Measurements from ENCODE around the gene HOXB13.
A peak's percentile ranks its signal among the peaks of the same experiment; 100 is the strongest.
"Not testable (repeated sequence)": the region's sequence is repeated elsewhere in the genome, so short reads cannot be mapped to it uniquely, and the experiment has no call there.

Gene HOXB13

GRCh38 chr17:48726114-48726915, 2.2 kb downstream of the HOXB13 start:
- no peak for DNase-seq

- DNase-seq = no peak
These were observed 3.1 kb downstream of the HOXB13 start for GRCh38 chr17:48725288-48726064.

- DNase-seq = no peak
These were observed 3.6 kb downstream of the HOXB13 start for GRCh38 chr17:48725004-48725287.

GRCh38 chr17:48724251-48725003, 4.1 kb downstream of the HOXB13 start:
- peak; percentile 72 to 75 for DNase-seq

GRCh38 chr17:48723423-48724250, 4.9 kb downstream of the HOXB13 start:
- peak in 1 of 2 donors; percentile 27 for DNase-seq

- DNase-seq = no peak
These were observed 5.6 kb downstream of the HOXB13 start, which contains the start of gene PRAC2 for GRCh38 chr17:48722915-48723422. TSS of gene PRAC2 (plus strand) at chr17:48723185. CDS start at chr17:48724411, 1,226 bp downstream.

GRCh38 chr17:48722201-48722907, 6.2 kb downstream of the HOXB13 start, which contains the start of gene PRAC1:
TSS of gene PRAC1 (minus strand) at chr17:48722518. CDS start at chr17:48722392, 126 bp downstream.
- DNase-seq = no peak

GRCh38 chr17:48721009-48721402, 7.5 kb downstream of the HOXB13 start:
- no peak for DNase-seq

GRCh38 chr17:48720266-48721008, 8.1 kb downstream of the HOXB13 start:
- DNase-seq = no peak

GRCh38 chr17:48719642-48720265, 8.8 kb downstream of the HOXB13 start:
- peak in 1 of 2 donors; percentile 14 for DNase-seq

- DNase-seq = no peak
These were observed 9.5 kb downstream of the HOXB13 start for GRCh38 chr17:48718761-48719641.

- no peak for DNase-seq
These were observed 10.3 kb downstream of the HOXB13 start for GRCh38 chr17:48718227-48718760.

GRCh38 chr17:48717367-48718226, 11.0 kb downstream of the HOXB13 start:
- DNase-seq = no peak

- DNase-seq = not testable (repeated sequence)
These were observed 12.0 kb downstream of the HOXB13 start for GRCh38 chr17:48716549-48716948.

GRCh38 chr17:48715496-48716399, 12.8 kb downstream of the HOXB13 start:
- DNase-seq = no peak

GRCh38 chr17:48711128-48711527, 17.4 kb downstream of the HOXB13 start:
- no peak for DNase-seq
